Gastrocnemius medialis (tissue), 4 donors: ENCODE measurements around the gene TRAF2. TPM values are rescaled to one million over a fixed set of nuclear protein-coding genes. Genes with fewer than 3 reads are reported as not detected.

Source experiments
- ATAC-seq, 2 donors: fragments of 150-250 bp; one replicate each; pipeline ENCODE4 v1.9.1; 2016
- DNase-seq, 2 donors: peaks; one replicate each; pipeline ENCODE4 v3.0.0-alpha.2; 2019
- H3K27ac ChIP-seq, 4 donors: fragments of 200-600 bp; sonication (generic); 1 replicate in 1 of 4; 2 replicates in 3 of 4; pipeline ENCODE4 v1.5.1; 2016 to 2018; ENCODE audit warnings: mild to moderate bottlenecking in 2 of 4, moderate library complexity in 1 of 4
- H3K27me3 ChIP-seq, 3 donors: fragments of 200-600 bp; sonication (generic) in 2 of 3; 1 replicate in 1 of 3; 2 replicates in 2 of 3; pipeline versions ENCODE4 v1.5.1 to v1.6.0; 2016 to 2019; ENCODE audit warnings: mild to moderate bottlenecking in 1 of 3, moderate library complexity in 1 of 3
- H3K36me3 ChIP-seq, 2 donors: fragments of 200-600 bp; sonication (generic) in 1 of 2; one replicate each; pipeline ENCODE4 v1.5.1; 2017 to 2018
- H3K4me1 ChIP-seq, 2 donors: fragments of 200-600 bp; sonication (generic) in 1 of 2; one replicate each; pipeline ENCODE4 v1.5.1; 2016 to 2017; ENCODE audit warnings: mild to moderate bottlenecking in 2 of 2
- H3K4me3 ChIP-seq, 4 donors: fragments of 200-600 bp; sonication (generic) in 3 of 4; 1 replicate in 1 of 4; 2 replicates in 3 of 4; pipeline ENCODE4 v1.5.1; 2016 to 2019; ENCODE audit warnings: mild to moderate bottlenecking in 2 of 4
- H3K9me3 ChIP-seq, 3 donors: fragments of 200-600 bp; sonication (generic) in 2 of 3; 1 replicate in 1 of 3; 2 replicates in 2 of 3; pipeline ENCODE4 v1.5.1; 2016 to 2019
- CTCF ChIP-seq, 5 experiments: fragments of 450-650 bp in 3 of 5; fragments of 200-600 bp in 2 of 5; sonication (generic) in 2 of 5; IDR thresholded peaks in 4 of 5; conservative IDR thresholded peaks in 1 of 5; 1 replicate in 4 of 5; 2 replicates in 1 of 5; pipeline ENCODE4 v1.5.1; 2016 to 2019; ENCODE audit warnings: antibody characterized with exemption in 5 of 5, mild to moderate bottlenecking in 3 of 5, moderate library complexity in 3 of 5
- POLR2A ChIP-seq, 2 donors: fragments of 450-650 bp; IDR thresholded peaks; one replicate each; pipeline ENCODE4 v1.6.1; 2017; ENCODE audit warnings: antibody characterized with exemption in 2 of 2, mild to moderate bottlenecking in 2 of 2, moderate library complexity in 2 of 2
- in situ Hi-C, 4 donors: fragments of 200-750 bp; cut with MboI; loops; one replicate each; pipeline versions ENCODE4 v1.15.0 to v1.8.0; 2017; ENCODE audit warnings: low sequenced_read_pairs in 4 of 4
- intact Hi-C: fragments of 100-400 bp; cut with DNase I; formaldehyde crosslinking; loops from one replicate; pipeline ENCODE4 v1.15.1; 2023; ENCODE audit warnings: low total_unique reads
- total RNA-seq, 4 donors: library from RNA; depleted of rRNA; stranded (reverse); fragments of >200 nt; gene quantifications; one replicate each; pipeline versions ENCODE4 v1.1.0 to v1.2.3, GENCODE V29; 2016

TRAF2 gene
- total RNA-seq, 4 donors from 2014 or later: 3.5 to 6.6 (median 4.8) TPM

GRCh38 chr9:136858844-136859757 lies 27.2 kb upstream of the TRAF2 start:
- Histone ChIP-seq H3K27me3 (no peaks in the 10 kb centered on the region), H3K4me3 (no peak overlapping the region), H3K9me3 (no peaks in the 10 kb centered on the region), H3K4me1 (peaks cover 9 to 15% of the 10 kb centered on the region in 2 donors), H3K36me3 (peaks cover 0 to 27% of the 10 kb centered on the region in 2 donors), H3K27ac (no peak overlapping the region)
- ATAC-seq (peak in 1 of 2 donors; percentile 20), DNase-seq (peak in 1 of 2 donors; percentile 36)
- in situ Hi-C loops (no loop called here), intact Hi-C loops (no loop called here)
- TF ChIP-seq CTCF (IDR thresholded peaks at IDR 0.05 in 4 of 5, conservative IDR thresholded peaks at IDR 0.05 in 1 of 5) (no peak), POLR2A (IDR thresholded peaks at IDR 0.05) (no peak)

GRCh38 chr9:136860529-136860928 lies 25.8 kb upstream of the TRAF2 start:
- no peak for DNase-seq
- Histone ChIP-seq H3K4me1 (peaks cover 23 to 29% of the 10 kb centered on the region in 2 donors), H3K27me3 (no peaks in the 10 kb centered on the region), H3K4me3 (no peak overlapping the region), H3K9me3 (no peaks in the 10 kb centered on the region), H3K36me3 (peaks cover 0 to 31% of the 10 kb centered on the region in 2 donors), H3K27ac (no peak overlapping the region)
- ATAC-seq: no peak
- intact Hi-C loops: no loop called here
- TF ChIP-seq POLR2A (IDR thresholded peaks at IDR 0.05) (no peak), CTCF (IDR thresholded peaks at IDR 0.05 in 4 of 5, conservative IDR thresholded peaks at IDR 0.05 in 1 of 5) (no peak)
- in situ Hi-C loops: no loop called here

- TF ChIP-seq POLR2A (IDR thresholded peaks at IDR 0.05) (no peak), CTCF (IDR thresholded peaks at IDR 0.05 in 4 of 5, conservative IDR thresholded peaks at IDR 0.05 in 1 of 5) (no peak)
- H3K27ac ChIP-seq: no peak overlapping the region
- H3K4me3 ChIP-seq: no peak overlapping the region
- ATAC-seq: no peak
- H3K27me3 ChIP-seq: no peaks in the 10 kb centered on the region
- no peak for DNase-seq
- in situ Hi-C loops (no loop called here), intact Hi-C loops (no loop called here)
- H3K36me3 ChIP-seq: peaks cover 0 to 31% of the 10 kb centered on the region in 2 donors
- no peaks in the 10 kb centered on the region for H3K9me3 ChIP-seq
- H3K4me1 ChIP-seq: peaks cover 23 to 31% of the 10 kb centered on the region in 2 donors
These were observed 25.1 kb upstream of the TRAF2 start for GRCh38 chr9:136860933-136861873.

GRCh38 chr9:136861874-136862457 lies 24.4 kb upstream of the TRAF2 start:
- peaks cover 0 to 31% of the 10 kb centered on the region in 2 donors for H3K36me3 ChIP-seq
- H3K27ac ChIP-seq: no peak overlapping the region
- peaks cover 26 to 31% of the 10 kb centered on the region in 2 donors for H3K4me1 ChIP-seq
- intact Hi-C loops: no loop called here
- no peak for DNase-seq
- ATAC-seq: no peak
- no peaks in the 10 kb centered on the region for H3K27me3 ChIP-seq
- no peak overlapping the region for H3K4me3 ChIP-seq
- in situ Hi-C loops: no loop called here
- TF ChIP-seq POLR2A (IDR thresholded peaks at IDR 0.05) (no peak), CTCF (IDR thresholded peaks at IDR 0.05 in 4 of 5, conservative IDR thresholded peaks at IDR 0.05 in 1 of 5) (no peak)
- H3K9me3 ChIP-seq: no peaks in the 10 kb centered on the region
